ENCODE measurements around the gene CLEC1A. TPM values are rescaled to one million over a fixed set of nuclear protein-coding genes. Genes with fewer than 3 reads are reported as not detected.

Gene CLEC1A
- total RNA-seq, 2 donors from 2014 or later: 3.7 to 5.1 TPM

- no peaks in the 10 kb centered on the region for H3K4me1 ChIP-seq (ENCODE audit: control insufficient read depth in 1 of 2, low read depth in 2 of 2)
- ATAC-seq (ENCODE audit: insufficient number of reproducible peaks, low FRiP score, low read depth) (no peak), DNase-seq (ENCODE audit: low spot score) (no peak)
- no peak overlapping the region for H3K4me3 ChIP-seq
- TF ChIP-seq, protein P1, sequence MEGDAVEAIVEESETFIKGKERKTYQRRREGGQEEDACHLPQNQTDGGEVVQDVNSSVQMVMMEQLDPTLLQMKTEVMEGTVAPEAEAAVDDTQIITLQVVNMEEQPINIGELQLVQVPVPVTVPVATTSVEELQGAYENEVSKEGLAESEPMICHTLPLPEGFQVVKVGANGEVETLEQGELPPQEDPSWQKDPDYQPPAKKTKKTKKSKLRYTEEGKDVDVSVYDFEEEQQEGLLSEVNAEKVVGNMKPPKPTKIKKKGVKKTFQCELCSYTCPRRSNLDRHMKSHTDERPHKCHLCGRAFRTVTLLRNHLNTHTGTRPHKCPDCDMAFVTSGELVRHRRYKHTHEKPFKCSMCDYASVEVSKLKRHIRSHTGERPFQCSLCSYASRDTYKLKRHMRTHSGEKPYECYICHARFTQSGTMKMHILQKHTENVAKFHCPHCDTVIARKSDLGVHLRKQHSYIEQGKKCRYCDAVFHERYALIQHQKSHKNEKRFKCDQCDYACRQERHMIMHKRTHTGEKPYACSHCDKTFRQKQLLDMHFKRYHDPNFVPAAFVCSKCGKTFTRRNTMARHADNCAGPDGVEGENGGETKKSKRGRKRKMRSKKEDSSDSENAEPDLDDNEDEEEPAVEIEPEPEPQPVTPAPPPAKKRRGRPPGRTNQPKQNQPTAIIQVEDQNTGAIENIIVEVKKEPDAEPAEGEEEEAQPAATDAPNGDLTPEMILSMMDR (IDR thresholded peaks at IDR 0.05): no peak
- H3K27me3 ChIP-seq (replicated peaks; ENCODE audit: insufficient read depth): no peaks in the 10 kb centered on the region
- H3K27ac ChIP-seq: no peak overlapping the region
- H3K9me3 ChIP-seq: no peaks in the 10 kb centered on the region
- H3K36me3 ChIP-seq: no peaks in the 10 kb centered on the region
Observed at GRCh38 chr12:10065241-10065640, 33.5 kb downstream of the CLEC1A start.

- no peaks in the 10 kb centered on the region for H3K27me3 ChIP-seq (replicated peaks; ENCODE audit: insufficient read depth)
- no peaks in the 10 kb centered on the region for H3K9me3 ChIP-seq
- no peak overlapping the region for H3K27ac ChIP-seq
- ATAC-seq (ENCODE audit: insufficient number of reproducible peaks, low FRiP score, low read depth) (no peak), DNase-seq (ENCODE audit: low spot score) (no peak)
- no peaks in the 10 kb centered on the region for H3K36me3 ChIP-seq
- no peak overlapping the region for H3K4me3 ChIP-seq
- no peaks in the 10 kb centered on the region for H3K4me1 ChIP-seq (ENCODE audit: control insufficient read depth in 1 of 2, low read depth in 2 of 2)
- TF ChIP-seq, protein P1 (IDR thresholded peaks at IDR 0.05): no peak
Observed at GRCh38 chr12:10058387-10058786, 40.4 kb downstream of the CLEC1A start.

GRCh38 chr12:10052193-10052913, 46.4 kb downstream of the CLEC1A start:
- no peaks in the 10 kb centered on the region for H3K9me3 ChIP-seq
- H3K36me3 ChIP-seq: no peaks in the 10 kb centered on the region
- ATAC-seq (ENCODE audit: insufficient number of reproducible peaks, low FRiP score, low read depth) (no peak), DNase-seq (ENCODE audit: low spot score) (no peak)
- no peak overlapping the region for H3K27ac ChIP-seq
- no peaks in the 10 kb centered on the region for H3K27me3 ChIP-seq (replicated peaks; ENCODE audit: insufficient read depth)
- H3K4me3 ChIP-seq: no peak overlapping the region
- TF ChIP-seq, protein P1 (IDR thresholded peaks at IDR 0.05): no peak
- no peaks in the 10 kb centered on the region for H3K4me1 ChIP-seq (ENCODE audit: control insufficient read depth in 1 of 2, low read depth in 2 of 2)

- Histone ChIP-seq H3K27ac (no peak overlapping the region), H3K4me1 (ENCODE audit: control insufficient read depth in 1 of 2, low read depth in 2 of 2) (no peaks in the 10 kb centered on the region), H3K4me3 (no peak overlapping the region), H3K9me3 (no peaks in the 10 kb centered on the region), H3K27me3 (replicated peaks; ENCODE audit: insufficient read depth) (no peaks in the 10 kb centered on the region), H3K36me3 (no peaks in the 10 kb centered on the region)
- ATAC-seq (ENCODE audit: insufficient number of reproducible peaks, low FRiP score, low read depth): no peak
- no peak for DNase-seq (ENCODE audit: low spot score)
- TF ChIP-seq, protein P1 (IDR thresholded peaks at IDR 0.05): no peak
Observed at GRCh38 chr12:10048526-10048925, 50.3 kb downstream of the CLEC1A start.

GRCh38 chr12:10042167-10042566, 56.6 kb downstream of the CLEC1A start:
- no peak for DNase-seq (ENCODE audit: low spot score)
- TF ChIP-seq, protein P1 (IDR thresholded peaks at IDR 0.05): no peak
- H3K4me3 ChIP-seq: no peak overlapping the region
- no peaks in the 10 kb centered on the region for H3K36me3 ChIP-seq
- ATAC-seq (ENCODE audit: insufficient number of reproducible peaks, low FRiP score, low read depth): no peak
- no peaks in the 10 kb centered on the region for H3K27me3 ChIP-seq (replicated peaks; ENCODE audit: insufficient read depth)
- H3K4me1 ChIP-seq (ENCODE audit: control insufficient read depth in 1 of 2, low read depth in 2 of 2): no peaks in the 10 kb centered on the region
- no peaks in the 10 kb centered on the region for H3K9me3 ChIP-seq
- no peak overlapping the region for H3K27ac ChIP-seq
